DMS53 treated with DMSO at 0.1 percent for 48 hours (cell line): ENCODE results near the gene LYRM9.
"Not testable (repeated sequence)": the region's sequence is repeated elsewhere in the genome, so short reads cannot be mapped to it uniquely, and the experiment has no call there.

ENCODE experiments used
- DNase-seq: peaks from one replicate; lab custom pipeline; 2025; ENCODE audit not compliant: unreplicated experiment; lab: John Stamatoyannopoulos, UW

Gene LYRM9

GRCh38 chr17:27906623-27907022 lies 13.5 kb upstream of the LYRM9 start:
- no peak for DNase-seq

GRCh38 chr17:27906226-27906580 lies 13.0 kb upstream of the LYRM9 start:
- DNase-seq = no peak

- DNase-seq = no peak
These were observed 12.5 kb upstream of the LYRM9 start for GRCh38 chr17:27905447-27906225.

GRCh38 chr17:27904534-27905446 lies 11.6 kb upstream of the LYRM9 start:
- no peak for DNase-seq

- DNase-seq = no peak
These were observed 10.9 kb upstream of the LYRM9 start for GRCh38 chr17:27904114-27904513.

- no peak for DNase-seq
These were observed 6.4 kb upstream of the LYRM9 start for GRCh38 chr17:27899525-27899924.

GRCh38 chr17:27898096-27898495 lies 4.9 kb upstream of the LYRM9 start:
- no peak for DNase-seq

- no peak for DNase-seq
These were observed 3.5 kb upstream of the LYRM9 start for GRCh38 chr17:27896701-27897100.

- DNase-seq = no peak
These were observed 2.9 kb upstream of the LYRM9 start for GRCh38 chr17:27895940-27896535.

GRCh38 chr17:27895123-27895895 lies 2.1 kb upstream of the LYRM9 start:
- no peak for DNase-seq

GRCh38 chr17:27893841-27894503 lies 807 bp upstream of the LYRM9 start:
- no peak for DNase-seq

- no peak for DNase-seq
These were observed 661 bp downstream of the LYRM9 start for GRCh38 chr17:27892542-27892865.

- DNase-seq = no peak
These were observed 1.3 kb downstream of the LYRM9 start for GRCh38 chr17:27891841-27892240.

GRCh38 chr17:27889711-27890251 lies 3.4 kb downstream of the LYRM9 start:
- DNase-seq = no peak

- DNase-seq = no peak
These were observed 4.2 kb downstream of the LYRM9 start for GRCh38 chr17:27888945-27889344.

GRCh38 chr17:27888067-27888466 lies 5.1 kb downstream of the LYRM9 start:
- no peak for DNase-seq

- not testable (repeated sequence) for DNase-seq
These were observed 6.7 kb downstream of the LYRM9 start for GRCh38 chr17:27886348-27886906.

GRCh38 chr17:27882162-27882840 lies 10.9 kb downstream of the LYRM9 start:
- no peak for DNase-seq

GRCh38 chr17:27879987-27880608 lies 13.1 kb downstream of the LYRM9 start:
- peak; percentile 87 for DNase-seq
